Fibroblast of peridontal ligament (primary cell): ENCODE results near the gene EBF4.
"Not testable (repeated sequence)": the region's sequence is repeated elsewhere in the genome, so short reads cannot be mapped to it uniquely, and the experiment has no call there.

Experiments used
- DNase-seq: peaks from one replicate; pipeline ENCODE4 v3.0.0-alpha.2; 2010; ENCODE audit errors: extremely low read depth

EBF4 gene

GRCh38 chr20:2795451-2795850, 102.9 kb downstream of the EBF4 start:
- no peak for DNase-seq

GRCh38 chr20:2796011-2796660, 103.6 kb downstream of the EBF4 start:
- no peak for DNase-seq

GRCh38 chr20:2797136-2797983, 104.8 kb downstream of the EBF4 start:
- DNase-seq: no peak

DNA sequence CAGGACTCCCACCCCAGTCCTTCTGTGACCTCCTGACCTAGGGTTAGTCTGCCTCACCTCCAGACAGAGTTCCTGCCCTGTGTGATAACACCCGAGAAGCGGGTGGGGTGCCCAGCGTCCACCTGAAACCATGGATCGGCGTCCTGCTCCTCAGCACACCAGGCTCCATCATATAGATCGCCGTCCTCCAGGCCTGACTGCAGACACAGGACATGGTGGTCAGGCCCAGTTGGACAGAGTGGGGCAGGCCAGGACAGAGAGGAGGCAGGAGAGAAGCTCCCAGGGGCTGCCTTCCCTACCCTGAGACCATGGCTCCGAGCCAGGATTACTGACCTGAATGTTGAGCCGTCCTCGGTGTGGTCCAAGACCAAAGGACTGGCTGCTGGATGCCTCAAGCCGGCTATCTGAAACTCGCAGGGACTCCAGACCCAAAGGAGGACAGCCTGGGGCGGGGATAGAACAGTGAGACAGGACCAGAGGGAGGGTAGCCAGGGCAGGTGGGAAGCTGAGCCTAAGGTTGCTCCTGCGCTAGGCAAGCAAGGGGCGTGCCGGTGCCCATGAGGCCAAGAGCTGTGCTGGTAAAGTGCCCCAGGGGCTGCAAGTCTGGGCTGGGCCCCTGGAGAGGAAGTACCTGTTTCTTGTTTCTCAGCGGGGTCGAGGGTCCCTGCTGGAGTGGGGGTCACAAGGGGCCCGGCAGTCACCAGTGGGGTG, 105.7 kb downstream of the EBF4 start:
- no peak for DNase-seq

- no peak for DNase-seq
Observed at GRCh38 chr20:2798814-2799213, 106.2 kb downstream of the EBF4 start.

DNA sequence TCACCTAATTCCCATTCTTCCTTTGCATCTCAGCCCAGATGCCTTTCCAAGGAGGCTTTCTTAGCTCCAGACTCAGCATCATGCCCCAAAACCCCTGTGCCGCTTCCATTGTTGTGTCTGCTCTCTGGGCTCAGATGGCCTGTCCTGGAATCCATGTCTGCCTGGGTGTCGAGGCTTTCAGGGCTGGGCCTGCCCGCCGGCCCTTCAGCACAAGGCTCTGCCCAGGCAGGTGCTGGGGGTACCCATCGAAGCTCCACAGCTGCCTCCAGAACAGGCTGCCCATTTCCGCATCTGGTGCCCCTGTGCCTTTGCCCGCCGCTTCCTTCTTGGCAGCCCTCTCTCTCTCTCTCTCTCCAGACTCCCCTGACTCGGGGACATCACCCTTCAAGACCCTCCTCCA, 106.7 kb downstream of the EBF4 start:
- DNase-seq: no peak

- peak; percentile 25 for DNase-seq
Observed at GRCh38 chr20:2799688-2800520, 107.3 kb downstream of the EBF4 start.

- no peak for DNase-seq
Observed at GRCh38 chr20:2800521-2801285, 108.1 kb downstream of the EBF4 start, which contains the start of gene CPXM1. Gene CPXM1 (minus strand): TSS chr20:2800627. CDS start chr20:2800572, 55 bp downstream.

DNA sequence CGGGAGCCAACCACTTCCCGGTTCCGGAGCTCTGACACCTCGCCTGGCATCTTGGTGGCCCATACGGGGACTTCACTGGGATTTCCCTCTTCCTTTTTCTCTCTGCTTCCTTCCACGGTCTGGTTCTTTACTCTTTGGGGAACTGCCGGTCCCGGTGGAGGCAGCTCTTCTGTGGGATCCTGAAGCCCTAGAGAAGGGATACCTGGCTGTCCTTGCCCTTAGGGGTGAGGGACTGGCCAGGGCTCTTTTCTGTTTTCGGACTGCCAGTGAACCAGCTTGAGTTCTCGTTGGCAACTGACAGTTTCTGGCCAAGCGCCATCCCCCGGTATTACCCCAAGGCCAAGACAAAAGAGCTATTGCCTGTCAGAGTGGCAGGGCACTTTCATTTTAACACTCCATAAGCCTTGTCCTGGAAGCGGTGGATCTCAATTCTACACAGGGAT, 108.7 kb downstream of the EBF4 start:
- DNase-seq: no peak

DNA sequence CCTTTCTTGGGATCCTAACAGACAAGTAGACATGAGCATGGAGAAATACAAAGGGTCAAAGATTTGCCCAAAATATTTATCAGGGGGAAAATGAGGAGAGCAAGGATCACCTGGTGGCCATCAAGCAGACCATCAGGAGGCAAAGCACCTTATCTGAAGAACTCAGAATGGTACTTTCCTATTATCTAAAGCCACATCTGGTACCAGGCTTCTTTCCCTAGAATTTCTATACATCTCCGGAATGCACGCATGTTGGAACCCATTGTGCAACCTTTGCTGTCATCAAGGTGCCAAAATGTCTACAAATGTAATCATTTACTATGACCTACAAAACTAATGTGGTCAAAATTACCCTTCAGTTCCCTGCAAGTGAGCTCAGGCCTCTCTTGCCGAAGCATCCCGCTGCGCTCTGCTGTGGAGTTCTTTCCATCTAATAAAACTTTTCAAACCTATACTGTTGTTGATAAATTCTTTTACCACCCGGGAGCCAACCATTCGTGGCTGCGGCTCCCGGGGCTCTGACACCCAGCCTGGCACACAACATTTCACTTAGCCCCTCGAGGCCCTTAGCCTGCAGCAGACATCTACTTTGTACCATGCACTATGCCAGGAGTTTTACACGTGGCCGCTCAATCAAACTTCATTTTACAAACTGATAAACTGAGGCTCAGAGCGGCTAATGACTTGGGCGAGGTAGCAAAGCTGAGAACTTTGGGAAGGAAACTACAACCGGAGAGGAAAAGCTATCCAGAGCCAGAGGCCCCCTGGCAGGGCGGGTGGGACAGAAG, 111.7 kb downstream of the EBF4 start:
- no peak for DNase-seq

GRCh38 chr20:2804852-2805688, 112.5 kb downstream of the EBF4 start:
- no peak for DNase-seq

DNA sequence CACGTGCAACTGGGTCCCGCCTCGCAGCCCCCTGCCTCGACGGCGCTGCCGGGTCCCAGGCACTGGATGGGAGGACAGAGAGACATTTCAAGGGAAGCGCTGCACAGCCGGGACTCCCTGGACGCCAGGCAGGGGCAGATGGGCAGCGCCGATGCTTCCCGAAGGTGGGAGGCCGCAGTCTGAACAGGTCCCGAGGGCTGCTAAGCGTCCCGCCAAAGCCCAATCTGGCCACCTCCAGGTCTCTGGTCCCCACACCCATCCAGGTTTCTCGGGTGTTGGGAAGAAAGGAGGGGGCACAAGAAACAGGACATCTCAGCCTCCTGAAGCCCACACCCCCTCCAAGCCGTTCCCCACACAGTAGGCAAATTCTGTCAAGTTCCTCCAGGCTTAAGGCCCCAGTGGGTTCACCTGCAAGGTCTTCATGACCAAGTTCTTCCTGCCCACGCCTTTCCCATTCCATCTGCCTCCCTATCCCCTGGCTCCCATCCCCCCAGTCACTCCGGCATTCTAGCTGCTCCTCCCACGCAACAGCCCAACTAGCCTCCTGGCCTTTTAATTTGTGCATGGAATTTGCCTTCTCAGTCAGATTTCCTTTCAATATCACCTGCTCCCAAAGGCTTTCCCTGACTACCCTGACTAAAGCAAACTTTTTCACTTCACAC, 113.2 kb downstream of the EBF4 start:
- DNase-seq: no peak

DNA sequence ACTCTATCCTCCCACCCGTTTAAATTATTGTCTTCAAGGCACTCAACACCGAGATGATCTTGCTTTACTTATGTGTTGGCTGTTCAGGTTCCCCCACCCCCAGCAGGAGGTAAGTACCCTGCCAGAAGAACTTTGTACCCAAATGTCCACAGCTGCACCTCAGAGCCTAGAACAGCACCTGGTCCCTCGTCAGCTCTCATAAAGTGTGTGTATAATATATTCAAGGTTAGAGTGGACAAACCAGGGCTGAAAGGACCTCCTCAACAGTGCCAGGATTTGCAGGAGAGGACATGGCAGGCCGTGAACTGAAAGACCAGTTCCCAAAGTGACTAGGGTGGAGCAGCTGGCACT, 113.7 kb downstream of the EBF4 start:
- no peak for DNase-seq

DNA sequence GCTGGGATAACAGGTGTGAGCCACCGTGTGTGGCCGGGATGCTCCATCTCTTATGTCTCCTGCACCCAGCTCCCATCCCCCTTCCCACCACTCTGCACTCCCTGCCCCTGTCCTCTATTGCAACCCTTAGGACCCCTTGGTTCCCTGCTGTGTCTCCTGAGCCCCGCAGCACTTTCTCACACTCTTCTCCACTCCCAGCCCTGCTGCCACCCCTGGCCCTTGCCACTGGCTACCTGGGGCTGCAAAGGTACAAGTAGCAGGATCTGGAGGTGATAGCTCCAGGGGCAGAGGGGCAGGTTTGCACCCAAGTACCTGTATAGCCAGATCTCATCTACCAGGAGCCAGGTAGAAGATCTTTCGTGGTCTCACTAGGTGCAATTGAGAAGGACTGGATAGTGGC, 114.4 kb downstream of the EBF4 start:
- no peak for DNase-seq

GRCh38 chr20:2807929-2808328, 115.3 kb downstream of the EBF4 start:
- DNase-seq: not testable (repeated sequence)

DNA sequence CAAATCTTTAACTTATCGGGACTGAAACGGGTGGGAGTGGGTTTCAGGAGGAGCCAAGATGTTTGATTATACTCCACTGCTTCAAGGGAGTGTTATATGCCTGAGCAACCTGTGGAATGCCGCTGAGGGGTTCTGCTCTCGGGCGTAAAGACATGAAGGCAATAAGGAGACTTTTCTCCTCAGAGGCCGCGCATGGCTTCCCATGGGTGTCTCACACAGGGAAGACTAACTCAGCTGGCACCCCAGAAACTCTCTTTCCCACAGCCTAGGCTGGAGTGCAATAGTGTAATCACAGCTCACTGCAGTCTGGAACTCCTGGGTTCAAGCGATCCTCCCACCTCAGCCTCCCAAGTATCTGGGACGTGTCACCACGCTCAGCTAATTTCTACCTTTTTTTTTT, 117.1 kb downstream of the EBF4 start:
- DNase-seq: no peak
